HCT116 (cell line): ENCODE data around the gene GARIN5A. TPM values are rescaled to one million over a fixed set of nuclear protein-coding genes. Genes with fewer than 3 reads are reported as not detected.
A peak's percentile ranks its signal among the peaks of the same experiment; 100 is the strongest.

Source experiments
- ATAC-seq: fragments of 200-7000 bp; cut with Tn5 transposase; 2 replicates; pipeline ENCODE4 v1.9.1; 2020; ENCODE audit warnings: mild to moderate bottlenecking, moderate library complexity
- BruUV-seq: library from RNA; stranded (reverse); fragments of 400-500 nt; replicated peaks from 2 replicates; lab custom pipeline; 2021; lab: Mats Ljungman, UMichigan
- CTCF ChIA-PET: fragments of 300-600 bp; sonication (Branson Sonifier 250); formaldehyde crosslinking; loops from one replicate; lab custom pipeline; 2021; ENCODE audit warnings: antibody characterized with exemption; lab: Charles Lee
- POLR2A ChIA-PET: fragments of 300-600, 350-600 bp; sonication (Branson Sonifier 250); formaldehyde crosslinking; loops from one replicate; lab custom pipeline; 2021; ENCODE audit warnings: antibody characterized with exemption; lab: Charles Lee
- RAD21 ChIA-PET, 2 experiments: fragments of 300-600 bp; sonication (Branson Sonifier 250); formaldehyde crosslinking; loops; one replicate each; lab custom pipeline; 2023; ENCODE audit warnings: low total read pairs in 2 of 2; ENCODE audit not compliant: uncharacterized antibody in 2 of 2, unreplicated experiment in 2 of 2, low non-redundant PET in 1 of 2; lab: Charles Lee
- DNase-seq: peaks from one replicate; pipeline ENCODE4 v3.0.0-alpha.2; 2010; ENCODE audit warnings: low read depth, low spot score
- H2AFZ ChIP-seq: fragments of 200-600 bp; shearing (Covaris generic), sonication (generic); 2 replicates; pipeline ENCODE4 v1.6.1; 2017; ENCODE audit warnings: low read depth, mixed run types, mixed read lengths, antibody characterized with exemption, low read length; ENCODE audit not compliant: poor library complexity, severe bottlenecking
- H3K27ac ChIP-seq: 2 replicates; pipeline ENCODE4 v1.5.1; 2012; ENCODE audit warnings: low read depth, low read length
- H3K27me3 ChIP-seq: fragments of 200-600 bp; sonication (generic); 2 replicates; pipeline ENCODE4 v1.6.1; 2016; ENCODE audit warnings: mixed run types, low read length, mixed read lengths; ENCODE audit not compliant: insufficient read depth
- H3K36me3 ChIP-seq, 2 experiments: fragments of 200-500 bp in 1 of 2; fragments of 200-600 bp in 1 of 2; sonication (Bioruptor generic) in 1 of 2; sonication (generic) in 1 of 2; 2 replicates each; pipeline versions ENCODE4 v1.5.1 to v1.6.1; 2014 to 2016; ENCODE audit warnings: low read length in 2 of 2, inconsistent platforms in 1 of 2, mixed read lengths in 1 of 2, mixed run types in 1 of 2; ENCODE audit not compliant: insufficient read depth in 2 of 2, control insufficient read depth in 1 of 2
- H3K4me1 ChIP-seq, 2 experiments: fragments of 200-600 bp in 1 of 2; sonication (generic) in 1 of 2; 2 replicates each; pipeline versions ENCODE4 v1.5.1 to v1.6.1; 2012 to 2017; ENCODE audit warnings: low read length in 2 of 2, inconsistent platforms in 1 of 2, mild to moderate bottlenecking in 1 of 2, mixed read lengths in 1 of 2, mixed run types in 1 of 2, moderate library complexity in 1 of 2; ENCODE audit not compliant: insufficient read depth in 2 of 2, control insufficient read depth in 1 of 2
- H3K4me2 ChIP-seq: fragments of 200-600 bp; sonication (generic); 2 replicates; pipeline ENCODE4 v1.6.1; 2017; ENCODE audit warnings: mixed run types, low read length, mixed read lengths
- H3K4me3 ChIP-seq, 2 experiments: fragments of 200-600 bp in 1 of 2; sonication (generic) in 1 of 2; replicated peaks in 1 of 2; 2 replicates each; pipeline ENCODE4 v1.5.1; 2011 to 2016; ENCODE audit warnings: low read length in 2 of 2, control low read depth in 1 of 2, low read depth in 1 of 2, mild to moderate bottlenecking in 1 of 2, mixed read lengths in 1 of 2, mixed run types in 1 of 2
- H3K79me2 ChIP-seq: fragments of 200-600 bp; sonication (generic); 2 replicates; pipeline ENCODE4 v1.6.1; 2017; ENCODE audit warnings: mild to moderate bottlenecking, mixed run types, low read length, moderate library complexity, mixed read lengths; ENCODE audit not compliant: insufficient read depth
- H3K9ac ChIP-seq: fragments of 200-600 bp; sonication (generic); 2 replicates; pipeline ENCODE4 v1.6.1; 2016; ENCODE audit warnings: low read length, mixed read lengths
- H3K9me2 ChIP-seq: fragments of 200-600 bp; sonication (generic), shearing (Covaris generic); 2 replicates; pipeline ENCODE4 v1.6.1; 2017; ENCODE audit warnings: mixed run types, mild to moderate bottlenecking, moderate library complexity; ENCODE audit not compliant: insufficient read depth
- H3K9me3 ChIP-seq, 2 experiments: fragments of 200-500 bp in 1 of 2; fragments of 200-600 bp in 1 of 2; sonication (Bioruptor generic) in 1 of 2; sonication (generic) in 1 of 2; 2 replicates each; pipeline ENCODE4 v1.6.1; 2014 to 2017; ENCODE audit warnings: low read length in 2 of 2, mixed read lengths in 2 of 2, inconsistent platforms in 1 of 2, low read depth in 1 of 2, mild to moderate bottlenecking in 1 of 2, mixed run types in 1 of 2, moderate library complexity in 1 of 2; ENCODE audit not compliant: control insufficient read depth in 1 of 2, insufficient read depth in 1 of 2
- H4K20me1 ChIP-seq: fragments of 200-600 bp; sonication (generic), shearing (Covaris generic); 2 replicates; pipeline ENCODE4 v1.6.1; 2017; ENCODE audit warnings: mixed run types, mild to moderate bottlenecking, moderate library complexity; ENCODE audit not compliant: insufficient read depth
- CEBPB ChIP-seq: IDR thresholded peaks from 2 replicates; pipeline ENCODE4 v1.6.1; 2012; ENCODE audit warnings: low read depth
- EZH2phosphoT487 ChIP-seq: fragments of 200-600 bp; IDR thresholded peaks from 2 replicates; pipeline ENCODE4 v1.6.1; 2018; ENCODE audit warnings: antibody characterized with exemption, borderline replicate concordance
- FOSL1 ChIP-seq: IDR thresholded peaks from 2 replicates; pipeline ENCODE4 v1.6.1; 2012; ENCODE audit warnings: low read depth
- JUND ChIP-seq: IDR thresholded peaks from 2 replicates; pipeline ENCODE4 v1.6.1; 2012
- POLR2A ChIP-seq: IDR thresholded peaks from 2 replicates; pipeline ENCODE4 v1.7.0; 2011; ENCODE audit warnings: borderline replicate concordance; ENCODE audit not compliant: insufficient read depth, insufficient read length; ENCODE audit errors: extremely low read depth
- RAD21 ChIP-seq: IDR thresholded peaks from 2 replicates; pipeline ENCODE4 v1.6.1; 2012; ENCODE audit warnings: low read depth, mild to moderate bottlenecking
- SIN3A ChIP-seq: IDR thresholded peaks from 2 replicates; pipeline ENCODE4 v1.6.1; 2012; ENCODE audit warnings: low read depth
- SRF ChIP-seq: IDR thresholded peaks from 2 replicates; pipeline ENCODE4 v1.6.1; 2012; ENCODE audit warnings: low read depth
- TCF7L2 ChIP-seq: IDR thresholded peaks from 2 replicates; pipeline ENCODE4 v1.7.0; 2011; ENCODE audit warnings: borderline replicate concordance, inconsistent platforms; ENCODE audit not compliant: insufficient read depth, insufficient read length; ENCODE audit errors: extremely low read depth
- YY1 ChIP-seq: IDR thresholded peaks from 2 replicates; pipeline ENCODE4 v1.6.1; 2011; ENCODE audit warnings: low read length, low read depth, moderate library complexity, mild to moderate bottlenecking; ENCODE audit not compliant: insufficient replicate concordance; ENCODE audit errors: extremely low read depth
- ZFX ChIP-seq: fragments of 450-650 bp; IDR thresholded peaks from 2 replicates; pipeline ENCODE4 v1.6.1; 2017
- ZNF274 ChIP-seq: fragments of 200-500 bp; sonication (Bioruptor generic); IDR thresholded peaks from 2 replicates; pipeline ENCODE4 v1.6.1; 2014; ENCODE audit warnings: mild to moderate bottlenecking, low read depth, low read length, inconsistent platforms
- intact Hi-C: fragments of 100-400 bp; cut with micrococcal nuclease; formaldehyde crosslinking; loops from 2 replicates; pipeline ENCODE4 v1.10.0; 2022
- total RNA-seq: library from RNA; stranded (reverse); gene quantifications from one replicate; pipeline ENCODE4 v1.2.1, GENCODE V29; 2021; ENCODE audit not compliant: unreplicated experiment
- TF ChIP-seq, protein P1 (sequence below): IDR thresholded peaks from 2 replicates; pipeline ENCODE4 v1.6.1; 2012
- TF ChIP-seq, protein P2 (sequence below): IDR thresholded peaks from 2 replicates; pipeline ENCODE4 v1.6.1; 2011; ENCODE audit warnings: mild to moderate bottlenecking, low read length, moderate library complexity; ENCODE audit not compliant: insufficient replicate concordance; ENCODE audit errors: extremely low read depth
- TF ChIP-seq, protein P3 (sequence below): IDR thresholded peaks from 2 replicates; pipeline ENCODE4 v1.6.1; 2012

The GARIN5A gene
- total RNA-seq, 1 experiment from 2014 or later = 12.2 TPM

DNA sequence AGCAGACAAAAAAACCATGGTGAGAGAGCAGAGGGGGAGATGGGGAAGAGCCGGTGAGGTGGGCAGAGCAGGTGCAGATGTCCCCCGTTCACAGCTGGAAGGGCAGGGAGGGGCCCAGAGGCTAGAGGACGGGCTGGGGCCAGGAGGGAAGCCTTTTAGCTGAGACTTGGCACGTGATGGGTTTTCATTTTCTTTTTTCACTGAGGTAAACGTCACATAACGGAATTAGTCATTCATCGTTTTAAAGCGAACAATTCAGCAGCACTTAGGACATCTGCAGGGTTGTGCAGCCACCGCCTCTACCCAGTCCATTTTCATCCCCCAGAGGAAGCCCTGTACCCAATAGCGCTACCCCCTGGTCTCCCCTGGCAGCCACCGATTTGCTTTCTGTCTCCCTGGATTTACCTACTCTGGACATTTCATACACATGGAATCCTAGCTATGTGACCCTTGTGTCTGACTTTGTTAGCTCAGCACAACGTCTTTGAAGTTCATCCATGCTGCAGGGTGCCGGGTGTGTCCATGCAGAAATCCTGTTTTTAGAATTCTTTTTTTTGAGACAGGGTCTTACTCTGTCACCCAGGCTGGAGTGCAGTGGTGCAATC is 16.4 kb downstream of the GARIN5A start:
- ChIA-PET POLR2A (interaction anchor here (0.9 to 1.5 kb wide), 2 partner anchors 76 to 91 kb away, joined by 4 read pairs; partner anchors contain the start of gene POLD1), RAD21 (interaction anchor here (0.6 to 0.9 kb wide), 2 partner anchors 91 to 96 kb away, joined by 3 to 5 read pairs; no protein-coding TSS in a partner anchor), CTCF (interaction anchor here (1.2 to 1.6 kb wide), 4 partner anchors 14 to 103 kb away, joined by 3 to 9 read pairs (median 6); partner anchors contain the start of gene NR1H2)
- TF ChIP-seq CEBPB = no peak
- TF ChIP-seq FOSL1 = no peak
- TF ChIP-seq EZH2phosphoT487 = no peak
- TF ChIP-seq RAD21 = no peak
- TF ChIP-seq YY1 = no peak
- TF ChIP-seq POLR2A = no peak
- TF ChIP-seq, protein P1, sequence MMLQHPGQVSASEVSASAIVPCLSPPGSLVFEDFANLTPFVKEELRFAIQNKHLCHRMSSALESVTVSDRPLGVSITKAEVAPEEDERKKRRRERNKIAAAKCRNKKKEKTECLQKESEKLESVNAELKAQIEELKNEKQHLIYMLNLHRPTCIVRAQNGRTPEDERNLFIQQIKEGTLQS = no peak
- no peak for TF ChIP-seq ZFX
- TF ChIP-seq TCF7L2 = no peak
- DNase-seq (no peak), ATAC-seq (peak; percentile 57)
- intact Hi-C loops = loop anchor here (2.0 kb wide), 1 partner anchor 103 kb away; no protein-coding TSS in a partner anchor
- peak overlapping the region; percentile 73 for H3K4me2 ChIP-seq
- no TSS peak for BruUV-seq
- no peaks in the 10 kb centered on the region for H3K9me3 ChIP-seq
- peaks cover 7 to 26% of the 10 kb centered on the region in 2 experiments for H3K4me1 ChIP-seq
- peak overlapping the region in 1 of 2 experiments; percentile 1; a peak in 1 of 4 replicates for H3K4me3 ChIP-seq
- H3K9me2 ChIP-seq = no peaks in the 10 kb centered on the region
- no peaks in the 10 kb centered on the region for H3K27me3 ChIP-seq
- no peaks in the 10 kb centered on the region for H3K36me3 ChIP-seq
- H3K79me2 ChIP-seq = no peaks in the 10 kb centered on the region
- H2AFZ ChIP-seq = peak overlapping the region; percentile 97
- H4K20me1 ChIP-seq = no peaks in the 10 kb centered on the region
- H3K9ac ChIP-seq = no peak overlapping the region
- no peak overlapping the region for H3K27ac ChIP-seq

DNA sequence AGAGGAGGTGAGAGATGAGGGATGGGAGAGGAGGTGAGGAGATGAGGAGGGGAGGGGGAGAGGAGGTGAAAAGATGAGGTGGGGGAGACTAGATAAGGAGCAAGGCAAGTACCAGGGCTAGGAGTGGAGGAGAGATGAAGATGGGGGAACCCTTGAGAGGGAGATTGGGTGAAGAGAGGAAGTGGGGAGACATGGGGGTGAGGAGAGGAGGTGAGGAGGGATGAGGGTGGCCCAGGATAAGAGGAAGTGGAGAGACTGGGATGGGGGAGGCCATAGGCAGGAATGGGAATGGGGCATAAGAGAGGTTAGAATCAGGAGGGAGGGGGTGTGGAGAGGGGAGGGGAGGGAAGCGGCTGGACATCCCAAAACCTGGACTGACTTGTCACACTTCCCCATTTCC is 17.0 kb downstream of the GARIN5A start:
- no TSS peak for BruUV-seq
- no peaks in the 10 kb centered on the region for H4K20me1 ChIP-seq
- peaks cover 7 to 26% of the 10 kb centered on the region in 2 experiments for H3K4me1 ChIP-seq
- H3K9me2 ChIP-seq = no peaks in the 10 kb centered on the region
- H3K9ac ChIP-seq = no peak overlapping the region
- DNase-seq = no peak
- POLR2A ChIA-PET = no interaction called here
- intact Hi-C loops = loop anchor here (2.0 kb wide), 1 partner anchor 103 kb away; no protein-coding TSS in a partner anchor
- H3K36me3 ChIP-seq = no peaks in the 10 kb centered on the region
- 0 out of 2 replicates have a peak overlapping the region, but pooled peaks have one; percentile 73 for H3K4me2 ChIP-seq
- RAD21 ChIA-PET = no interaction called here
- no peaks in the 10 kb centered on the region for H3K27me3 ChIP-seq
- H3K4me3 ChIP-seq = no peak overlapping the region
- no peaks in the 10 kb centered on the region for H3K9me3 ChIP-seq
- ATAC-seq = no peak
- no peaks in the 10 kb centered on the region for H3K79me2 ChIP-seq
- CTCF ChIA-PET = no interaction called here
- H3K27ac ChIP-seq = no peak overlapping the region
- no peak overlapping the region for H2AFZ ChIP-seq
- TF ChIP-seq RAD21 = no peak
- no peak for TF ChIP-seq CEBPB
- TF ChIP-seq JUND = no peak
- no peak for TF ChIP-seq ZFX
- TF ChIP-seq, protein P2, sequence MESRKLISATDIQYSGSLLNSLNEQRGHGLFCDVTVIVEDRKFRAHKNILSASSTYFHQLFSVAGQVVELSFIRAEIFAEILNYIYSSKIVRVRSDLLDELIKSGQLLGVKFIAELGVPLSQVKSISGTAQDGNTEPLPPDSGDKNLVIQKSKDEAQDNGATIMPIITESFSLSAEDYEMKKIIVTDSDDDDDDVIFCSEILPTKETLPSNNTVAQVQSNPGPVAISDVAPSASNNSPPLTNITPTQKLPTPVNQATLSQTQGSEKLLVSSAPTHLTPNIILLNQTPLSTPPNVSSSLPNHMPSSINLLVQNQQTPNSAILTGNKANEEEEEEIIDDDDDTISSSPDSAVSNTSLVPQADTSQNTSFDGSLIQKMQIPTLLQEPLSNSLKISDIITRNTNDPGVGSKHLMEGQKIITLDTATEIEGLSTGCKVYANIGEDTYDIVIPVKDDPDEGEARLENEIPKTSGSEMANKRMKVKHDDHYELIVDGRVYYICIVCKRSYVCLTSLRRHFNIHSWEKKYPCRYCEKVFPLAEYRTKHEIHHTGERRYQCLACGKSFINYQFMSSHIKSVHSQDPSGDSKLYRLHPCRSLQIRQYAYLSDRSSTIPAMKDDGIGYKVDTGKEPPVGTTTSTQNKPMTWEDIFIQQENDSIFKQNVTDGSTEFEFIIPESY = no peak
- TF ChIP-seq SRF = no peak
- TF ChIP-seq TCF7L2 = no peak
- TF ChIP-seq SIN3A = no peak
- TF ChIP-seq EZH2phosphoT487 = no peak
- TF ChIP-seq, protein P3, sequence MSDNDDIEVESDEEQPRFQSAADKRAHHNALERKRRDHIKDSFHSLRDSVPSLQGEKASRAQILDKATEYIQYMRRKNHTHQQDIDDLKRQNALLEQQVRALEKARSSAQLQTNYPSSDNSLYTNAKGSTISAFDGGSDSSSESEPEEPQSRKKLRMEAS = no peak
- TF ChIP-seq POLR2A = no peak
- TF ChIP-seq ZNF274 = no peak
- no peak for TF ChIP-seq FOSL1
